DMS53 treated with DMSO at 0.1 percent for 48 hours (cell line): ENCODE data around the gene WNK1.
"Not testable (repeated sequence)": the region's sequence is repeated elsewhere in the genome, so short reads cannot be mapped to it uniquely, and the experiment has no call there.

ENCODE experiments used
- DNase-seq: peaks from one replicate; lab custom pipeline; 2025; ENCODE audit not compliant: unreplicated experiment; lab: John Stamatoyannopoulos, UW

The WNK1 gene

DNA sequence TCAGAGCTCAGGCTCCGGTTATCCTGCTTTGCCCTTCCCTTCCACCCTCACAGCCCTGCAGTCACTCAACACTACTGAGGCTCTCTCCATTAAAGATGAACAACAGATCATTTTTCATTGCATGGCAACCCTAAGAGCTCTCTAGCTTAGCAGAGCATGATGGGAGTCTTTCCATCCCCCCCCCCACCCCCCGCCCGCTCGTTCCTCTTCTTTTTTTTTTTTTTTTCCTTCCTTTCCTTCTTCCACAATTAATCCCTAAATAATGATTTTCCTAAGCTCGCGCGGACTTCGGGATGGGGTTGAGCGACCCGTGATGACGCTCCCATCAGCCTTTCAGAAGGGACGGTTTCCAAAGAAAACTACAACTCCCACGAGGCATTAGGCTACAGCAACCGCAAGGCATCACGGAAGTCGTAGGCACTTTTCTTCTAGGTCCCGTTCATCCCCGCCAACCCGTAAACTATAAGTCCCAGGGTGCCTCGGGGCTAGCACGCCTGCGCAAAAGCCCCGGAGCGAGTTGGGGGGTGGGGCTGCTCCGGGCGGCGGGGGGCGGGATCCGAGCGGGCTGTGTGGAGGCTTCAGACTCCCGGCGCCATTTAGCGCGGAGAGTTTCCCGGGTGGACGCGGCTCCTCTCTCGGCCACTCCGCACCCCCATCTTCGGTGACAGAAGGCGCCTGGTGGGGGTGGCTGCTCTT lies at the start of gene WNK1:
Gene WNK1 (plus strand): TSS at position 581 of the 696 bp plus-strand sequence. CDS start 987 bp downstream, outside the sequence.
- peak; percentile 100 for DNase-seq

DNA sequence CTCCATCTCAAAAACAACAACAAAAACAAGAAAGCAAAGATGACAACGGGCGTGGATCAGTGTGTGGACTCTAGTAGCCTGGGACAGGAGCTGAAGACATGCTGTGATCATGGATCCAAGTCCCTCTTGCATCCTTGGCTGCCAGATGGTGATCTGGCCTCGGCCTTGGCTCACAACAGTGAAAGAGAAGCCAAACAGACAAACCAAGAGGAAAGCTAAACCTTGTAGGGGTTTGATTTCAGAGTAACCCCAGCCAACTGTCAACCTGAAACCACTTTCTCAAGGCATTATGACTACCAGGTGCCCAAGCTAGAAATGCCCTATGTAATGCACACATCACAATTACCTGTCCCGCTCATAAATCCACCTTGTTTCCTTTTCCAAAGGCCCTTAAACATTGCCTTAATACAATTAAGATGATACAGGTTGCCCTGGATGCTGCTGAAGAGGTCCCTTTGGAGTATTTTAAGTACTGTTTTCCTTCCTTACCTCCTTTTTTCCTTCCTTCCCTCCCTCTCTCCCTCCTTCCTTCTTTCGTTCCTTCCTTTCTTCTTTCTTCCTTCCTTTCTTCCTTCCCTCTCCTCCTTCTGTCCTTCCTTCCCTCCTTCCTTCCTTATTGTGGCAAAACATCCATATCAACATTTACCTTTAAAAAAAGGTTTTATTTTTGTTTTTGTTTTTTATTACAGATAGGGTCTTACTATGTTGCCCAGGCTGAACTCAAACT lies 47.7 kb upstream of the WNK1 start:
- no peak for DNase-seq

DNA sequence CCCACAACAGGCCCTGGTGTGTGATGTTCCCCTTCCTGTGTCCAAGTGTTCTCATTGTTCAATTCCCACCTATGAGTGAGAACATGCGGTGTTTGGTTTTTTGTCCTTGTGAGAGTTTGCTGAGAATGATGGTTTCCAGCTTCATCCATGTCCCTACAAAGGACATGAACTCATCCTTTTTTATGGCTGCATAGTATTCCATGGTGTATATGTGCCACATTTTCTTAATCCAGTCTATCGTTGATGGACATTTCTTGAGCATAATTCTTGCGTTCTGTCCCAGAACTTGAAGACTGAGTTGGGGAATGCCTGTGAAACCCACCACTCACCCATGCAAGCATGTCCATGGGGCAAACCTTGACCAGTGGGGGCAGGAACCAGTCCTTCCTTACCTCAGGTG lies 44.3 kb upstream of the WNK1 start:
- not testable (repeated sequence) for DNase-seq

DNA sequence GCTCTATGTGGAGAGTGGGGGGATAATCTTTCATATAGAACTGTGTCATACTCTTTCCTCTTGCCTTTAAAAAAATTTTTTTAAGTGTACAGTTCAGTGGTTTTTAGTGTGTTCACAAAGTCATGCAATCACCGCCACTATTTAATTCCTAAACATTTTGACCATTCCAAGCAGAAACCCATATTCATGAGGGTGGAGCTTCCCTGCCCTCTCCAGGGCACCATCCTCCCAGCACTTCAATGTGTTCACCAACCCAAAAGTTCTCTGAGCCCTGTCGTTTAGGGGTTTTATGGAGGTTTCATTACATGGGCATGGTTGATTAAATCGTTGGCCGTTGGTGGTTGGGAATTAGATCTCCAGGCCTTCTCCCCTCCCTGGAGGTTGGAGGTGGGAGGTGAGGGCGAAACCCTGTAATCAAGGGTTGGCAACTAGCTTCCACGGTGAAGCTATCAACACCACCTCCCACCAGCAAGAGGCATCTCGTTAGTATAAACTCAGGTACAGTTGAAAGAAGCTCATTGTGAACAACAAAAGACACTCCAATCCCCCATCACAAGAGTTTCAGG lies 42.8 kb upstream of the WNK1 start:
- no peak for DNase-seq

DNA sequence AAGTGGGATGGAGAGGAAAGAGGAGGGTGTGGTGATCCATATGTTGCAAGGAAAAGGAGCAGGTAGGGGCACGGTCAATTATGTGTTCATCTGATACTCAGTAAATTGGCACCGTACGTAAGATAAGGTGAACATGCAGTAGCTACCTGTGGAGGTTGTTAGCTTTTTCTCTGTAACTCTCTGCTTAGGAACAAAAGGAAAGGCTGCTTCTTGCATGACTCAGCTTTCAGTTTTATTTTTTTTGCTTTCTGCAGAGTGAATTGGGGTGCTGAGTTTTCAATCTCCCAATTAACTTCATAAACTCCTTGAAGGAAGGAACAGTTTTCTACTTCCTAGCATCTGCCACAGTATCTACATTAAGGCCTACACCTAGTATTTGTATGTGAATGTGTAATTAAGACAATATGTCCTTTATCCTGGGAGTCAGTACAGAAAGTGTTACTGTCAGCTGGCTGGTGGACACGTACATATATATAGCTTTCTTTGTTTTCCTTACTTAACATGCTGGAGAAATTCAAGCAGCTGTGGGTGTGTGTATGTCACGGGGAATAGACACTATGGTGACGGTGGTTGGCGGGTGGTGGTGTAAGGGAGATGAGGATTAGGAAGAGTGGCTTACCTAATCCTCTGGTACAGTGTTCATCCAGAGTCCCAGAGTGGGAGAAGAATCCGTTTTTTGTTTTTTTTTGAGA lies 40.1 kb upstream of the WNK1 start:
- peak; percentile 27 for DNase-seq

DNA sequence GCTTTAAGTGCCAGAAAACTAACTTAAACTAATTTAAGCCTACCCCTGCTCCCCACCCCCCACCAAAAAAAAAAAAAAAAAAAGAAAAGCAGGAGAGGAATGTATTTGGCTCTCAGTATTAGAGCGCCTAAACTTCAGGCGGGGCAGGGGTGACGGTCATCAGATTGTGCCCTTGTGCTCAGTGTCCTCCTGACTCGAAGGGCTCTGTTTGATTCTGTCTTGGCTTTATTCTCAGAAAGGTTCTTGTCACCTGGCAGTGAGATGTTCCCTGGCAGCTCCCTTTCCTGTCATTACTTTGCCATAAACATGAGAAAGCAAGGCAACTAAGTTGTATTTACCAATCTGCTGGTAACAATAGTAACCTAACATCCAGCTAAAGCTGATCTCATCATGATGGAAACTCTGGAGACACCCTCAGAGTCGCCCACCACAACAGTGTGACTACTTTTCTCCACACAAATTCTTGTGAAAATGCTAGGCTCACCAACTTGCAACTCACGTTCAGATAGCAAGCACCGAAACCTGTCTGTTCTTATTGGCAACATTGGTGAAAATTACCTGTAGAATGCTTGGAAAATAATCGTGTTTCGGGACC lies 39.0 kb upstream of the WNK1 start:
- no peak for DNase-seq

DNA sequence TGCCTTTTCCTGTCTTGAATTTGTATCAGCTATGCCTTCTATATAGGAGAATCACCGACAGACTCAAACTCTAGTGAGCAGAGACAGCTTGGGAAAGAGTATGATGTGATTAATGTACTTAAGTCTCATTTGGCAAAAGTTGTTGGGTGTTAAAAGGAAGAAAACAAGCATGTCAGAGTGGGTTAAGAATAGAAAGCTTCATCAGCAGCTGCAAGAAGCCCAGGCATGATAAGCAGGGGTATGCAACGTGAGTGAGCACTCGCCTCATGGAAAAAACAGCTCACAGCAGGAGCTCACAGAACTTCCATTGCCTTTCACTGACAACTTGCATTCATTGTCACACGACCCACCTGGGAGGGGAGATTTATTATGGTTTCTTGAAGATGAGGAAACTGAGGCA lies 35.9 kb upstream of the WNK1 start:
- no peak for DNase-seq

DNA sequence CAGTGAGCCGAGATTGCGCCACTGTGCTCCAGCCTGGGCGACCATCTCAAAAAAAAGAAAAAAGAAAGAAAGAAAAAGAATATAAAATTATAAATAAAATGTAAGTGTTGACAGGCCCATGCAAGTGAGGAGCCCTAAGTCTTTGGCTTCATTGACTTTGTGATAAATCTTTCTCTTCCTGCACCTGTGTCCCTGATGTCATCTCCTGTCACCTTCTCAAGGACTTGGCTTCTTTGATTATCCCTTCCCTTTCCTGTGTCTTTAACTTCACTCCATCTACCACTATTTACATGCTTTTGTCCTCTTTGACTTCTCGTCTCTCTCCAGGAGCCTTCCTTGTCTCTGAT lies 33.6 kb upstream of the WNK1 start:
- DNase-seq: no peak

DNA sequence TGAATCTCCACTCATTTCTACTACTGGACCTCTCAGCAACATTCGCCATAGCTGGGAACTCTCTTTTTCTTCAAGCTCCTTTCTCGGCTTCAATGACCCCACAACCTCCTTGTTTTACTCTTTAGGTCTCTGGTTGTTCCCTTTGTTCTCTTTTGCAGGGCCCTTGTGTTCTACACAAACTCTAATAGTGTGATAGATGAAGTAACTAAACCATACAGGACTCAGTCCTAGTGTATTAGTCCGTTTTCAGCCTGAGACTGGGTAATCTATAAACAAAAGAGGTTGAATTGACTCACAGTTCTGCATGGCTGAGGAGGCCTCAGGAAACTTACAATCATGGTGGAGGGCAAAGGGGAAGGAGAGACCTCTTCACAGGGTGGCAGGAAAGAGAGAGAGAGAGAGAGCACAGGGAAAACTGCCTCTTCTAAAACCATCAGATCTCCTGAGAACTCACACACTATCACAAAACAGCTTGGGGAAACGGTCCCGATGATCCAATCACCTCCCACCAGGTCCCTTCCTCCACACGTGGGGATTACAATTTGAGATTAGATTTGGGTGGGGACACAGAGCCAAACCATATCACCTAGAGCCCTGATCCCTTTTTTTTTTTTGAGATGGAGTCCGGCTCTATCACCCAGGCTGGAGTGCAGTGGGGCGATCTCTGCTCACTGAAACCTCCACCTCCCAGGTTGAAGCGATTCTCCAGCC lies 32.0 kb upstream of the WNK1 start:
- DNase-seq: no peak

DNA sequence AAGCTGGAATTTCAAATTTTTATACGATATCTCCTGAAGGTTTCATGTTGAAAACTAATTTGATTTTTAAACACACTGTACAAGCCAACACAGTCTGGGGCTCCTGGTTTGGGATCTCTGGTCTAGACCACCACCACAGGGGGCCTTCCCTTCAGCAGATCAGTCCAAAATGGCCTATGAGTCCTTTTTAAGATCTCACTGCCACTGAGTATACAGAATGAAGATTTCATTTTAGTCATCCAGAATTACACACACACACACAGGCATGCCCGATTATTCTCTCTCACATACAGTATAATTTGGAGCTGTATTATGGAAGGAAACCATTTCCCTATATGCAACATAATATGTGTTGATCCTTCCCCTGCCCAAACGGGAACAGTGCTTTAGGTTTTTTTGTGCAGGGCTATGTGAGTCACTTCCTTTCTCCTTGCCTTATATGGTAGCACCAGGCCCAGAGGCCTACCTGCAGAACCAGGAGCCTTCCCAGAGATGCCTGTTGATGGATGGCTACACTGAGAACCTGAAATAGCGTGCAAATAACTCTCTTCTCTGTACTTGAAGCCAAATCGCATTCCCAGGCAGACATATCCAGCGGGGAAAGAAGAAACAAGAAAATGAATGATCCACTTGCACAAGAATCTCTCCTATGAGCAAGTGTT lies 28.1 kb upstream of the WNK1 start:
- peak; percentile 86 for DNase-seq

DNA sequence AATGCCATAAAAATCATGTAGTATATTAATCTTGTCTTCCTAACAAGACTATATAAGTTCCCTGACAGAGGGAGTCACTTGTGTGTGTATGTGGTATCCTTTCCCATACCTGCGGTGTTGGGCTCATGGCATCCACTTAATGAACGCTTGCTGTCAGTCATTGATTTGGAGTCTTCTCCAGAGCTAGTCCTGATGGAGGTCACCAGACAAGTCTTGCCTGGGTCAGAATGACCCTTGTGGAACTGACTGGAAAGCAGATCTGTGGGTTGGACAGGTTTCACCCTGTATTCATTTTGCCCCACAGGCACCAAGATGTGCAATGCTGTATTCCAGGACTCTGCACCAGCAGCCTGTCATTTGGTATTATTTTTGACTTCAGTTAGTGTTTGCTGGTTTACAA lies 27.3 kb upstream of the WNK1 start:
- DNase-seq: no peak

DNA sequence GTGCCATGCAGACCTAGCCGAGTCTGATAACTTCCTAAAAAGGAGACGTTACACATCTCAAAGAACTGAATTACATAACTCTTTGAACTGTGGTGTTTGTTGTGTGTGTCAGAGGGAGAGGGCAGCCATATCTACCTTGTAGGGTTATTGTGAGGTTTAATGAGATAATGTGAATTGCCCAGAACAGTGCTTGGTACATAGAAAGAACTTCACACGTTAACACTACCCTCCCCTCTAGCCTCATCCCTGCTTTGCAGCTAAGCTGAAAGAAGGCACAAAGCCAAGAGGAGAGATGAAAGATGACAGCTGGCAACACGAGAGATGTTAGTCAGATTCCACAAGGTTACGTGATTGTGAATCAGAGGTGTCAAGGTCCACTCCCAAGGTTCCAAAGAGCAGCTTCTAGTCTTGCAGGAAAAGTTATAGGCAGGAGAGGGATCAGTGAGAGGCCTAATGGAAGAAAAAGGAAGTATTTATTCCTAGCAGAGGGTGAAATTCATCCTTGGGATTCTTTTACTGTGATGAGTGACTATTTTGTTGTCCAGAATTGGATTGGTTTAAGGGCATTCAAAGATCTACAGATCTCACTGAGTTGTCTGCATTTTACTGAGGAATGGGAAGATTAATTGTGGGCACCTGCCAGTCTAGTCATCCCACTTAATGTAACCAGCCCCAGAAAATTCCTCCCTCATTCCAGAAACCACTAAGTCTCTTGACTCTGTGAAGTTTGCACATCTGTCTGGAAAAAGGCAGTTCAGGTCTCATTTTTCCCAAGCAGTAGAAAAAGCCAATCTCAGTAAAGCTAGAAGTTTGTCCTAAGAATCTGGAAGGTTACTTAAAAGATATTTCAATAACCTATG lies 25.9 kb upstream of the WNK1 start:
- no peak for DNase-seq

DNA sequence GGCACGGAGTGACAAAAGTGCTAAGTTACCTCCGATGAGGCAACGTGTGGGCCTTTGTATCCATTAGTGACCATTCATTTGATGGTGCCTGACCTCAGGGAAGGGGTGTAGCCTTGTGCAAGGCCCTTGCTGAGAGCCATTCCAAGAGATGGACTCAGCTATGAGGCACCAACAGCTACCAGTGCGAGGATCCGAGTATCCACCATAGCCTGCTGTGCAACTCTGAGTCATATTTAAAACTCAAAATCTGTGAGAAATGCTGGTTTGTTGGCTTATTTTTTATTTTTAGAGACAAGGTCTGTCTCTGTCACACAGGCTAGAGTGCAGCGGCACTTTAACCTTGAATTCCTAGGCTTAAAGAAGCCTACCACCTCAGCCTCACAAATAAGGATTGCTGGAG lies 25.1 kb upstream of the WNK1 start:
- DNase-seq: no peak

DNA sequence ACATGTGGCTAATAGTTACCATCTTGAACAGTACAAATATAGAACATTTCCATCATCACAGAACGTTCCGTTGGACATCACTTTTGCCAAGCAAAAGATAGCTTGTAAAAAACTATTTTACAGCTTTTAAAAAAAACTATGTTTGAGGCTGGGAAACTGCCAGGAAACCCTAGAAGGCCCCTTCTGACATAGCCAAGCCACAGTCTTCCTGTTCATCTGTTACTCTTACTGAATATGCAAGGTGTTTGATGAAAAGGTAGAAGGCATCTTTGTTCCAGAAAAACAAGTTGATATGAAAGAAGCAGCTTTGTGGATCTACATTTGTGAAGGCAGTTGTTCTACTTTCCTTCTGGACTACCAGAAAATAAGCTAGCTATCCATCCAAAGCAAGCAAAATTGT lies 23.6 kb upstream of the WNK1 start:
- no peak for DNase-seq

DNA sequence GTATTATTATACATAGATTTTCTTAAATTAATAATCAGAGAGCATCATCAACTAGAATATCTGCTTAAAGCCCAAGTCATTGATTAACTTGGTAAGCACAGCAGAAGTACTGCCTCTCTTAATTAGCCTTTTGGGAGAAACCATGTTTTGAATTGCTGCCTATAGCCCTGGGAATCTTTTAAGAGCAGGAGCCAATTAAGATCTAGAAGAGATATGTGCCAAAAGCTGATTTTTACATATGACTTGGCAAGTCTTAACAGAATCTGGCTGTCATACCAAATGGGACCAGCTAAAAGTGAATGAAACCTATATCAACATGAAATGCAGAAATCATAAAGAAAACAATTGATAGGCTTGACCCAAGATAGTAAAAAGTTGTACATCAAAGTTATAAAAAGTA lies 23.2 kb upstream of the WNK1 start:
- no peak for DNase-seq

DNA sequence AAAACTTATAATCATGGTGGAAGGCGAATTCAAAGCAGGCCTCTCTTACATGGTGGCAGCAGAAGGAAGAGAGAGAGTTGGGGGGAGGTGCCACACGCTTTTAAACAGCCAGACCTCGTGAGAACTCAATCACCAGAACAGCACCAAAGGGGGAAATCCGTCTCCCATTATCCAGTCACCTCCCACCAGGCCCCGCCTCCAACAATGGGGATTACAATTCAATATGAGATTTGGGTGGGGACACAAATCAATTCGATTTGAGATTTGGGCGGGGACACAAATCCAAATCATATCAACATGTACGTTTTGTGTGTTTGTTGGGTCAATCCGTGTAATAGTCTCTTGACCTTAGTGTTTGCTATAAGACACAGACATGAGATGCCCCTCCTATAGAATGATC lies 21.8 kb upstream of the WNK1 start:
- no peak for DNase-seq

DNA sequence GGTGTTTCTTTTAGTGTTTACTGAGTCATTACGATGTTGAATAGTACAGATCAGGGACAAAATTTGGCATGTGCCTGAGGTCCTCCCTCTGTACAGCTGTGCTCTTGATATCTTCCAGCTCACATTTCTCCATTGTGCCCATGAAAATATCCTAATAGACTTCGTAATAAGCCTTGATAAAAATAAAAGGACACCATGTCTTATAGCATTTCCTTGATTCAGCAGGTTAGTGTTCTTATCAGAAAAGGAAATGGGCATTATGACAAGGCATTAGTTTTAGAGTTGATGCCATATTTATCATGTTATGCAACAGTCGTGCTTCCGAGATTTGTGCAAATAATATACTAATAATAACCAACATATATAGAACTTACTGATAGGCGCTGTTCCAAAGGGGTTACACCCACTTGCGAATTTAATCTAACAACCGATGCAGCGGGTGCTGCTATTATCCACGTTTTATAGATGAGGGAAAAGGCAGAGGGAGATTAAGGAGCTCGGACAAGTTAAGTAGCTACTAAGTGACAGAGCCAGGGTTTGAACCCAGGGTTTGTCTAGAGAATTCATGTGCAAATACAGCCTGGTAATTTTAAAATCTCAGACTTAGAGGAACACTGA lies 15.1 kb upstream of the WNK1 start:
- no peak for DNase-seq

DNA sequence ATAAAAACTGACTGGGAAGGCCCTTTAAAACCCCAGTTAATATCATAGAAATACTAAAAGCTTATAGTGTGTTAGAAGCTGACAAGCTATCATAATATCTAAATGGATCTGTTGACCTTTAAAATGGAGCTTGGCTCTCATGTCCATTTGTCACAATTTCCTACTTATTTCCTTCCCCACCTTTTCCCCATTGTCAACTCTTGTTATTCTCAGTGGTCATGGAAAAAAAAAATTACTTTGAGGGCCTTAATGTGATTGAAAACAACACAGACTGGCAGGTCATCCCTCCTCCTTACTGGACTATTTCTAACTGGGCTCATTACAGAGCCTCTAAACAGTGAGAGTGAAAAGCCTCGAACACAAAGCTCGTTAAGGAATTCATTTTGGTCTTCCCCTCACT lies 13.7 kb upstream of the WNK1 start:
- no peak for DNase-seq

DNA sequence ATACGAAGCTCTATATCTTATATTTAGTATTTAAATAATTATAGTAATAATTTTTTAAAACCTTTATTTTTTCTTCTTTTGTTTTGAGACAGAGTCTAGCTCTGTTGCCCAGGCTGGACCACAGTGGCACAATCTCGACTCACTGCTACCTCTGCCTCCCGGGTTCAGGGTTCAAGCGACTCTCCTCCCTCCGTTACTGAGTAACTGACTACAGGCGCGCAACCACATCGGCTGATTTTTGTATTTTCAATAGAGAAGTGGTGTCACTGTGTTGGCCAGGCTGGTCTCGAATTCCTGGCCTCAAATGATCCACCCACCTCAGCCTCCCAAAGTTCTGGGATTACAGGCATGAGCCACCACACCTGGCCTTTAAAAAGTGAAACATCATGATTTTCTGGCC lies 13.0 kb upstream of the WNK1 start:
- DNase-seq: no peak
